ENCODE data around the gene CHMP1A. TPM values are rescaled to one million over a fixed set of nuclear protein-coding genes. Genes with fewer than 3 reads are reported as not detected.
"Not testable (repeated sequence)": the region's sequence is repeated elsewhere in the genome, so short reads cannot be mapped to it uniquely, and the experiment has no call there.

Gene CHMP1A
- total RNA-seq, 2 donors from 2014 or later, result 75.3 to 76.9 TPM

GRCh38 chr16:89641458-89642119 lies 15.9 kb downstream of the CHMP1A start:
- ATAC-seq (no peak), DNase-seq (no peak)
- Mint-ChIP-seq H3K4me1 (peaks cover 11% of the 10 kb centered on the region), H3K36me3 (ENCODE audit: low read depth) (no peaks in the 10 kb centered on the region), H3K4me3 (no peak overlapping the region), H3K27me3 (no peaks in the 10 kb centered on the region), H3K27ac (peak overlapping the region; percentile 39)
- no peaks in the 10 kb centered on the region for H3K9me3 ChIP-seq (ENCODE audit: control insufficient read depth, low read length, poor library complexity, severe bottlenecking)

DNA sequence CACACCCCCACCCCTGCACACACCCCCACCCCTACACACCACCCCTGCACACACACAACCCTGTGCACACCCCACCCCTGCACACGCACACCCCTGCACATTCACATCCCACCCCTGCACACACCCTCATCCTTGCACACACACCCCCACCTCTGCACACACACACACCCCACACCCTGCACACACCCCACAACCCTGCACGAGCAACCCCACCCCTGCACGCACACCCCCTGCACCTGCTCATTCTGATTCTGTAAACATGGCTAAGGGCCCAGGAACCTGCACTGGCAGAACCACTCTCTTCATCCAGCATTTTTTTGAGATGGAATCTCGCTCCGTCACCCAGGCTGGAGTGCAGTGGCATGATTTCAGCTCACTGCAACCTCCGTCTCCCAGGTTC lies 18.1 kb downstream of the CHMP1A start:
- Mint-ChIP-seq H3K4me1 (peaks cover 11% of the 10 kb centered on the region), H3K27ac (no peak overlapping the region), H3K27me3 (no peaks in the 10 kb centered on the region), H3K36me3 (ENCODE audit: low read depth) (no peaks in the 10 kb centered on the region), H3K4me3 (no peak overlapping the region)
- no peak for ATAC-seq
- no peak for DNase-seq
- no peaks in the 10 kb centered on the region for H3K9me3 ChIP-seq (ENCODE audit: control insufficient read depth, low read length, poor library complexity, severe bottlenecking)

GRCh38 chr16:89638455-89638854 lies 19.1 kb downstream of the CHMP1A start:
- DNase-seq, result no peak
- H3K4me3 Mint-ChIP-seq, result no peak overlapping the region
- H3K27me3 Mint-ChIP-seq, result no peaks in the 10 kb centered on the region
- no peak overlapping the region for H3K27ac Mint-ChIP-seq
- no peak for ATAC-seq
- no peaks in the 10 kb centered on the region for H3K9me3 ChIP-seq (ENCODE audit: control insufficient read depth, low read length, poor library complexity, severe bottlenecking)
- H3K36me3 Mint-ChIP-seq (ENCODE audit: low read depth), result no peaks in the 10 kb centered on the region
- peaks cover 11% of the 10 kb centered on the region for H3K4me1 Mint-ChIP-seq

GRCh38 chr16:89637379-89637778 lies 20.1 kb downstream of the CHMP1A start:
- H3K4me3 Mint-ChIP-seq, result no peak overlapping the region
- peaks cover 9% of the 10 kb centered on the region for H3K4me1 Mint-ChIP-seq
- ATAC-seq, result no peak
- no peak overlapping the region for H3K27ac Mint-ChIP-seq
- H3K36me3 Mint-ChIP-seq (ENCODE audit: low read depth), result no peaks in the 10 kb centered on the region
- no peaks in the 10 kb centered on the region for H3K27me3 Mint-ChIP-seq
- H3K9me3 ChIP-seq (ENCODE audit: control insufficient read depth, low read length, poor library complexity, severe bottlenecking), result no peaks in the 10 kb centered on the region
- DNase-seq, result no peak

DNA sequence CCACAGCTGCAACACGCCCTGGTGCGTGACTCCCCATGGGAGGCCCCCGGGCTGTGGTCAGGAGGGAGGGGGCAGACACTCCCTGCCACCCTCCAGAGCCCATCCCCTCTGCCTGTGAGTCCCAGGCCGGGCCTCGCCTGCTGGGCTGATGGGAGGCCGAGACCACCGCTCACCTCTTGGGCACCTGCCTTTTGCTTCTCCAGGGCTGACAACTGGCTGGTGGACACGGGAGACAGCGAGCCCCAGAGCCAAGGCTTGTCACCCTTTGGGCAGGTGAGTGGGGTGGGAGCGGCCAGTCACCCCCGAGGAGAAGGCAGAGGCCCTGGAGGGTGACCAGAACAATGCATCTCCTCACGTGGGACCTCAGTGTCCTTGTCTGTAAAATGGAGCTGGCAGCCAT lies 20.8 kb downstream of the CHMP1A start:
- ATAC-seq, result no peak
- no peak overlapping the region for H3K4me3 Mint-ChIP-seq
- H3K9me3 ChIP-seq (ENCODE audit: control insufficient read depth, low read length, poor library complexity, severe bottlenecking), result no peaks in the 10 kb centered on the region
- no peak for DNase-seq
- H3K27me3 Mint-ChIP-seq, result no peaks in the 10 kb centered on the region
- peaks cover 9% of the 10 kb centered on the region for H3K4me1 Mint-ChIP-seq
- no peak overlapping the region for H3K27ac Mint-ChIP-seq
- no peaks in the 10 kb centered on the region for H3K36me3 Mint-ChIP-seq (ENCODE audit: low read depth)

DNA sequence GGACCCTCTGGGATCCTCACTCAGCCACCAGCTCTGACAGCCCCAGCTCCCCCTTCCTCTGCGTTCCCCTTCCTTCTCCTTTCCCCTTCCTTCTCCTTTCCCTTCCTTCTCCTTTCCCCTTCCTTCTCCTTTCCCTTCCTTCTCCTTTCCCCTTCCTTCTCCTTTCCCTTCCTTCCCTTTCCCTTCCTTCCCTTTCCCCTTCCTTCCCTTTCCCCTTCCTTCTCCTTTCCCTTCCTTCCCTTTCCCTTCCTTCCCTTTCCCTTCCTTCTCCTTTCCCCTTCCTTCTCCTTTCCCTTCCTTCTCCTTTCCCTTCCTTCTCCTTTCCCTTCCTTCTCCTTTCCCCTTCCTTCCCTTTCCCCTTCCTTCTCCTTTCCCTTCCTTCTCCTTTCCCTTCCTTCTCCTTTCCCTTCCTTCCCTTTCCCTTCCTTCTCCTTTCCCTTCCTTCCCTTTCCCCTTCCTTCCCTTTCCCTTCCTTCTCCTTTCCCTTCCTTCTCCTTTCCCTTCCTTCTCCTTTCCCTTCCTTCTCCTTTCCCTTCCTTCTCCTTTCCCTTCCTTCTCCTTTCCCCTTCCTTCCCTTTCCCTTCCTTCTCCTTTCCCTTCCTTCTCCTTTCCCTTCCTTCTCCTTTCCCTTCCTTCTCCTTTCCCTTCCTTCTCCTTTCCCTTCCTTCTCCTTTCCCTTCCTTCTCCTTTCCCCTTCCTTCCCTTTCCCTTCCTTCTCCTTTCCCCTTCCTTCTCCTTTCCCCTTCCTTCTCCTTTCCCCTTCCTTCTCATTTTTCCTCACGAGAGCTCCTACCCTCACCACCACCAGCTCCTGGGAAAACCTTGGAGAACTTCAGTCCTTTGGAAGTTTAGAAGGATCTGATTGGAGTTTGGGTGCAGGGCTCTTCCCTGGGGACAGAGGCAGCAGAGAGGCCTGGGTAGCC lies 22.8 kb downstream of the CHMP1A start:
- not testable (repeated sequence) for H3K4me1 Mint-ChIP-seq; DNase-seq; ATAC-seq; H3K27me3 Mint-ChIP-seq; H3K36me3 Mint-ChIP-seq (ENCODE audit: low read depth); H3K4me3 Mint-ChIP-seq; H3K9me3 ChIP-seq (ENCODE audit: control insufficient read depth, low read length, poor library complexity, severe bottlenecking); H3K27ac Mint-ChIP-seq

- H3K36me3 Mint-ChIP-seq (ENCODE audit: low read depth), result no peaks in the 10 kb centered on the region
- no peak overlapping the region for H3K4me3 Mint-ChIP-seq
- no peaks in the 10 kb centered on the region for H3K4me1 Mint-ChIP-seq
- H3K9me3 ChIP-seq (ENCODE audit: control insufficient read depth, low read length, poor library complexity, severe bottlenecking), result no peaks in the 10 kb centered on the region
- DNase-seq (no peak), ATAC-seq (no peak)
- no peak overlapping the region for H3K27ac Mint-ChIP-seq
- H3K27me3 Mint-ChIP-seq, result no peaks in the 10 kb centered on the region
Measured at GRCh38 chr16:89633064-89633631, 24.4 kb downstream of the CHMP1A start.

GRCh38 chr16:89629827-89630610 lies 27.5 kb downstream of the CHMP1A start:
- no peak overlapping the region for H3K4me3 Mint-ChIP-seq
- DNase-seq, result no peak
- no peaks in the 10 kb centered on the region for H3K9me3 ChIP-seq (ENCODE audit: control insufficient read depth, low read length, poor library complexity, severe bottlenecking)
- H3K27ac Mint-ChIP-seq, result no peak overlapping the region
- H3K27me3 Mint-ChIP-seq, result peaks cover 4% of the 10 kb centered on the region
- no peaks in the 10 kb centered on the region for H3K4me1 Mint-ChIP-seq
- H3K36me3 Mint-ChIP-seq (ENCODE audit: low read depth), result no peaks in the 10 kb centered on the region
- no peak for ATAC-seq

DNA sequence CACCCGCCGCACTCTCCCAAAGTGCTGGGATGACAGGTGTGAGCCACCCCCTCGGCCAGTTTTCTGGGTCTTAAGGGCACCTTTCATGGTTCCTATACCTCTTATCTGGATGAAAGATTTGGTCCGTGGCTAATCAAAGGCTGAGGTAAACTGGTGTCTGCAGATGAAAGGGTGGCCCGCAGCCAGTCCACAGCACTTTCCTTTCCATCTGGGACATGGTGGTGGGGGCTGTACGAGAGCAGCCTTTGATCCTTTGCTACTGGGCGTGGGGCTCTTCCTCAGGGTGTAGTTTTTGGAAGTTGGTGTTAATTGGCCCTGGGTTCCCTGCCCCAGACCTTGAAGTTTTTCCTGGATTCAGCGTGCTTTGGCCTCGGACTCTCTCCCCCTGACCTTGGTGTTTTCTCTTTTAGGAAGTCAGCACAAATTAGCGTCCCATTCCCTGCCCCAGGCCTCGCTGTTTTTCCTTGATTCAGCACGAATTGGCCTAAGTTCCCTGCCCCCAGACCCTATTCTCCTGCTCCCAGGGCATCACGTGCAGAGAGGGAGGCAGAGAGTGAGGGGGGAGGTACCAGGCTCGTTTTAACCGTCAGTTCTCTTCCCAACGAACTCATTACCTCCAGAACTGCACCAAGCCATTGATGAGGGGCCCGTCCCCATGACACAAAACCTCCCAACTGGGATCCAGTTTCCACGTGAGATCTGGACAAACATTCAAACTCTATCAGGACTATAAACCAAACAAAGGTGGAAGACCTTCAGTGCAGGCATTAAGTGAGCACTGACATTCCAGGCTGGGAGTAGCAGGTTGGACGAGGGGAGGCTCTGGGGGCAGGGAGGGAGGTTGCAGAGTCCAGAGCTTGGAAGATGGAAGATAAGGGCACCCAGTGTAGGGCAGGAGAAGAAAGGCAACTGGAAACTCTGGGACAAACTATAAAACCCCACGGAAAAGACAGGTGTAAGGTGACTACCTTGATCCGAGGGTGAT lies 32.4 kb downstream of the CHMP1A start:
- Mint-ChIP-seq H3K27ac (no peak overlapping the region), H3K4me1 (no peaks in the 10 kb centered on the region), H3K36me3 (ENCODE audit: low read depth) (no peaks in the 10 kb centered on the region), H3K27me3 (peaks cover 22% of the 10 kb centered on the region), H3K4me3 (no peak overlapping the region)
- ATAC-seq (no peak), DNase-seq (no peak)
- H3K9me3 ChIP-seq (ENCODE audit: control insufficient read depth, low read length, poor library complexity, severe bottlenecking), result no peaks in the 10 kb centered on the region

GRCh38 chr16:89623511-89624261 lies 33.8 kb downstream of the CHMP1A start:
- no peaks in the 10 kb centered on the region for H3K9me3 ChIP-seq (ENCODE audit: control insufficient read depth, low read length, poor library complexity, severe bottlenecking)
- no peaks in the 10 kb centered on the region for H3K4me1 Mint-ChIP-seq
- ATAC-seq (no peak), DNase-seq (no peak)
- no peak overlapping the region for H3K27ac Mint-ChIP-seq
- no peaks in the 10 kb centered on the region for H3K36me3 Mint-ChIP-seq (ENCODE audit: low read depth)
- H3K27me3 Mint-ChIP-seq, result peaks cover 22% of the 10 kb centered on the region
- no peak overlapping the region for H3K4me3 Mint-ChIP-seq

DNA sequence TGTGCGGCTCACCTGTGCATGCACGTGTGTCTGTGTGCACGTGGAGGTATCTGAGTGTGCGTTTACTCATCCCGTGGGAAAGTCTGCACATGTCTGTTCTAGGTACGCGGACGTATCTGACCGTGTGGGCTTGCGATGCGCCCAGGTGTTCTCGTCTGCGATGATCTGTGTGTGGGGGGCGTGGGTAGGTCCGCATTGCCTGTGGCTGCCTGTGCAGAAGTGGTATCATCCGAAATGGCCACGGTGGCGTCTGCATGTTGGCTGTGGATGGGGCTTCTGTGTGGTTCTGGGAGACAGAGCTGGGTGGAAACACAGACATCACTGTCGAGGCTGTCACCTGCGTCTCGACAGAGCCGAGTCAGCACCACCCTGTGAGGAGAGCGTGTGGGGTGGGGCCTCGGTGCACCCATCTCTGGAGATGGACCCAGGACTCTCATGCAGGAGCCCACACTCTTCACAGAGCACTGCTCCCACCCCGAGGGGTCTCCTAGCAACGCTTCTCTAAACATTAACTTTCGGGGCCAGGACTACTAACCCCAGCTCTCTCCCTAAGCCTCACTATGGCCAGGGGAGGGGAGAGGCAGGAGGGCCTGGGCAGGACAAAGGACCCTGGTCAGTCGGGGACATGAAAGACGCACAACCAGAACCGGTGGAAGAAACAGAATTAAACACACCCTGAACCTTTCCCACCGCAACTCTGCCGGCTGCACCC lies 35.7 kb downstream of the CHMP1A start:
- Mint-ChIP-seq H3K27ac (no peak overlapping the region), H3K4me3 (no peak overlapping the region), H3K4me1 (peaks cover 3% of the 10 kb centered on the region), H3K27me3 (peaks cover 22% of the 10 kb centered on the region), H3K36me3 (ENCODE audit: low read depth) (no peaks in the 10 kb centered on the region)
- ATAC-seq (no peak), DNase-seq (no peak)
- no peaks in the 10 kb centered on the region for H3K9me3 ChIP-seq (ENCODE audit: control insufficient read depth, low read length, poor library complexity, severe bottlenecking)

All from T-helper 17 cell (primary cell).